Activated naive CD4-positive, alpha-beta T cell treated with anti-CD3 and anti-CD28 coated beads, Interleukin-2, amount 50 U/mL, for 16 hours (primary cell): ENCODE results near the gene TTBK1.

Experiments
- DNase-seq: peaks from one replicate; pipeline ENCODE4 v3.0.0-alpha.2; 2020

Gene TTBK1

GRCh38 chr6:43274127-43274915 lies 31.0 kb downstream of the TTBK1 start:
- DNase-seq: no peak

GRCh38 chr6:43274916-43275597 lies 31.8 kb downstream of the TTBK1 start:
- DNase-seq: peak; percentile 38

GRCh38 chr6:43275801-43276576 lies 32.7 kb downstream of the TTBK1 start:
- peak; percentile 42 for DNase-seq

GRCh38 chr6:43276577-43277305 lies 33.5 kb downstream of the TTBK1 start:
- no peak for DNase-seq

- DNase-seq: no peak
Observed at GRCh38 chr6:43277306-43277642, 34.0 kb downstream of the TTBK1 start.

GRCh38 chr6:43277643-43278523 lies 34.6 kb downstream of the TTBK1 start:
- DNase-seq: no peak

- no peak for DNase-seq
Observed at GRCh38 chr6:43278524-43279078, 35.3 kb downstream of the TTBK1 start.

GRCh38 chr6:43280234-43280633 lies 37.0 kb downstream of the TTBK1 start:
- no peak for DNase-seq

- DNase-seq: no peak
Observed at GRCh38 chr6:43282060-43282459, 38.8 kb downstream of the TTBK1 start.

GRCh38 chr6:43282636-43283513 lies 39.6 kb downstream of the TTBK1 start:
- DNase-seq: no peak

- DNase-seq: no peak
Observed at GRCh38 chr6:43283514-43283901, 40.2 kb downstream of the TTBK1 start.

GRCh38 chr6:43283905-43284304 lies 40.6 kb downstream of the TTBK1 start:
- no peak for DNase-seq

- no peak for DNase-seq
Observed at GRCh38 chr6:43284991-43285781, 41.9 kb downstream of the TTBK1 start.

- DNase-seq: no peak
Observed at GRCh38 chr6:43285832-43286231, 42.6 kb downstream of the TTBK1 start.

GRCh38 chr6:43286456-43286979 lies 43.2 kb downstream of the TTBK1 start:
- DNase-seq: no peak

GRCh38 chr6:43286980-43287716 lies 43.9 kb downstream of the TTBK1 start:
- DNase-seq: no peak

- DNase-seq: no peak
Observed at GRCh38 chr6:43287717-43288679, 44.7 kb downstream of the TTBK1 start.
